Suprapubic skin (tissue), 3 donors: Measurements from ENCODE around the gene KBTBD12.

Experiments used
- CTCF ChIP-seq, 2 donors: fragments of 200-600 bp in 1 of 2; fragments of 450-650 bp in 1 of 2; sonication (generic) in 1 of 2; IDR thresholded peaks; one replicate each; pipeline ENCODE4 v1.5.1; 2016 to 2019; ENCODE audit warnings: antibody characterized with exemption in 2 of 2, mild to moderate bottlenecking in 1 of 2, moderate library complexity in 1 of 2
- POLR2A ChIP-seq, 2 donors: fragments of 450-650 bp; IDR thresholded peaks; one replicate each; pipeline ENCODE4 v1.6.1; 2017; ENCODE audit warnings: antibody characterized with exemption in 2 of 2, mild to moderate bottlenecking in 2 of 2, moderate library complexity in 2 of 2

- TF ChIP-seq CTCF (IDR thresholded peaks at IDR 0.05) (no peak), POLR2A (IDR thresholded peaks at IDR 0.05) (no peak)
Measured at GRCh38 chr3:127985655-127986225, 70.7 kb downstream of the KBTBD12 start.
